SK-N-SH (cell line): ENCODE measurements around the gene TET1. TPM values are rescaled to one million over a fixed set of nuclear protein-coding genes. Genes with fewer than 3 reads are reported as not detected.

Source experiments
- CTCF ChIA-PET: fragments of 300-600, 350-600 bp; formaldehyde crosslinking; extraction: SDS; loops from one replicate; lab custom pipeline; 2021; lab: Yijun Ruan, JAX
- POLR2A ChIA-PET: fragments of 350-600 bp; sonication (Branson Sonifier 250); formaldehyde crosslinking; extraction: SDS; loops from one replicate; lab custom pipeline; 2020; ENCODE audit warnings: antibody characterized with exemption, inconsistent platforms; lab: Yijun Ruan, JAX
- DNase-seq: peaks from one replicate; pipeline ENCODE4 v3.0.0; 2012
- H2AFZ ChIP-seq: fragments of 200-600 bp; sonication (generic); 2 replicates; pipeline ENCODE4 v1.8.1; 2016; ENCODE audit warnings: antibody characterized with exemption, mild to moderate bottlenecking, low read depth
- H3F3A ChIP-seq: fragments of 200-600 bp; sonication (generic); replicated peaks from 2 replicates; pipeline ENCODE3; 2016; ENCODE audit warnings: antibody characterized with exemption, mild to moderate bottlenecking; ENCODE audit not compliant: insufficient read depth
- H3K27ac ChIP-seq, 2 experiments: fragments of 200-500 bp in 1 of 2; fragments of 200-600 bp in 1 of 2; sonication (Bioruptor generic) in 1 of 2; sonication (generic), shearing (Covaris generic) in 1 of 2; 2 replicates each; pipeline versions ENCODE4 v1.5.1 to v1.6.1; 2014 to 2016; ENCODE audit warnings: low read depth in 2 of 2, inconsistent platforms in 1 of 2, low read length in 1 of 2, mild to moderate bottlenecking in 1 of 2, mixed read lengths in 1 of 2
- H3K27me3 ChIP-seq: fragments of 200-600 bp; sonication (generic), shearing (Covaris generic); 2 replicates; pipeline ENCODE4 v1.6.1; 2016; ENCODE audit warnings: mixed run types; ENCODE audit not compliant: insufficient read depth
- H3K36me3 ChIP-seq, 2 experiments: fragments of 200-500 bp in 1 of 2; fragments of 200-600 bp in 1 of 2; sonication (Bioruptor generic) in 1 of 2; sonication (generic) in 1 of 2; replicated peaks in 1 of 2; 2 replicates each; pipeline versions ENCODE3 to v1.5.1; 2014 to 2016; ENCODE audit warnings: low read length in 1 of 2, mild to moderate bottlenecking in 1 of 2; ENCODE audit not compliant: insufficient read depth in 2 of 2, control insufficient read depth in 1 of 2
- H3K4me1 ChIP-seq, 2 experiments: fragments of 200-500 bp in 1 of 2; fragments of 200-600 bp in 1 of 2; sonication (Bioruptor generic) in 1 of 2; sonication (generic), shearing (Covaris generic) in 1 of 2; 2 replicates each; pipeline versions ENCODE4 v1.5.1 to v1.6.1; 2014 to 2016; ENCODE audit warnings: low read depth in 1 of 2, low read length in 1 of 2, mixed run types in 1 of 2; ENCODE audit not compliant: insufficient read depth in 2 of 2, control insufficient read depth in 1 of 2
- H3K4me2 ChIP-seq: fragments of 200-600 bp; sonication (generic), shearing (Covaris generic); 2 replicates; pipeline ENCODE4 v1.6.1; 2017; ENCODE audit warnings: mixed run types
- H3K4me3 ChIP-seq, 2 experiments: fragments of 200-500 bp in 1 of 2; fragments of 200-600 bp in 1 of 2; sonication (Bioruptor generic) in 1 of 2; sonication (generic), shearing (Covaris generic) in 1 of 2; 2 replicates each; pipeline versions ENCODE4 v1.5.1 to v1.8.1; 2014 to 2016; ENCODE audit warnings: low read depth in 2 of 2, inconsistent platforms in 1 of 2, low read length in 1 of 2, mild to moderate bottlenecking in 1 of 2, mixed read lengths in 1 of 2, moderate library complexity in 1 of 2
- H3K79me2 ChIP-seq: fragments of 200-600 bp; sonication (generic); 2 replicates; pipeline ENCODE4 v1.8.1; 2017; ENCODE audit warnings: mild to moderate bottlenecking; ENCODE audit not compliant: insufficient read depth
- H3K9ac ChIP-seq: fragments of 200-600 bp; sonication (generic); 2 replicates; pipeline ENCODE4 v1.6.1; 2017; ENCODE audit warnings: mixed run types
- H3K9me2 ChIP-seq: fragments of 200-600 bp; sonication (generic); 2 replicates; pipeline ENCODE4 v1.6.1; 2017; ENCODE audit warnings: mixed run types
- H3K9me3 ChIP-seq: fragments of 200-600 bp; sonication (generic); 2 replicates; pipeline ENCODE4 v1.6.1; 2017; ENCODE audit warnings: mixed run types, mild to moderate bottlenecking, moderate library complexity
- H4K20me1 ChIP-seq: fragments of 200-600 bp; sonication (generic); 2 replicates; pipeline ENCODE4 v1.6.1; 2017; ENCODE audit warnings: mild to moderate bottlenecking, mixed run types; ENCODE audit not compliant: insufficient read depth
- CHD2 ChIP-seq: fragments of 150-350 bp; IDR thresholded peaks from 2 replicates; pipeline ENCODE4 v1.6.1; 2018; ENCODE audit warnings: low read length; ENCODE audit not compliant: partially characterized antibody
- ELF1 ChIP-seq: IDR thresholded peaks from 2 replicates; pipeline ENCODE4 v1.4.0; 2012
- FOSL2 ChIP-seq: IDR thresholded peaks from 2 replicates; pipeline ENCODE4 v1.4.0; 2012; ENCODE audit warnings: low read depth, mild to moderate bottlenecking, moderate library complexity, borderline replicate concordance
- FOXJ3 ChIP-seq: sonication (generic); formaldehyde crosslinking; IDR thresholded peaks from 2 replicates; pipeline ENCODE4 v1.5.1; 2020; ENCODE audit warnings: mild to moderate bottlenecking, missing genetic modification reagents
- GABPA ChIP-seq: IDR thresholded peaks from 2 replicates; pipeline ENCODE4 v1.4.0; 2012; ENCODE audit warnings: low read depth, mild to moderate bottlenecking
- MXI1 ChIP-seq: IDR thresholded peaks from 2 replicates; pipeline ENCODE4 v1.6.1; 2012; ENCODE audit warnings: mild to moderate bottlenecking, low read depth, low read length, improper control_type of control experiment
- POLR2AphosphoS5 ChIP-seq: IDR thresholded peaks from 2 replicates; pipeline ENCODE4 v1.6.1; 2012; ENCODE audit warnings: low read depth, low read length
- RCOR1 ChIP-seq: fragments of 150-350 bp; IDR thresholded peaks from 2 replicates; pipeline ENCODE4 v1.6.1; 2017; ENCODE audit warnings: antibody characterized with exemption, low read length
- RFX5 ChIP-seq: IDR thresholded peaks from 2 replicates; pipeline ENCODE4 v1.6.1; 2012; ENCODE audit warnings: mild to moderate bottlenecking, improper control_type of control experiment, low read length
- TEAD4 ChIP-seq: IDR thresholded peaks from 2 replicates; pipeline ENCODE4 v1.4.0; 2012; ENCODE audit warnings: mild to moderate bottlenecking, borderline replicate concordance; ENCODE audit not compliant: insufficient read depth
- WGBS: methylation state at CpG from one replicate; pipeline ENCODE4 v1.1.6; 2017; ENCODE audit warnings: low lambda C conversion rate; 5-methylcytosine and 5-hydroxymethylcytosine counted together
- polyA plus RNA-seq, 3 experiments: library from polyadenylated mRNA; depleted of rRNA; stranded (reverse); fragments of >200 nt; gene quantifications; 2 replicates each; pipeline ENCODE4 v1.2.3, GENCODE V29; 2012
- TF ChIP-seq, protein P1 (sequence below): IDR thresholded peaks from 2 replicates; pipeline ENCODE4 v1.4.0; 2012; ENCODE audit warnings: low read depth, borderline replicate concordance
- TF ChIP-seq, protein P2 (sequence below): fragments of 150-350 bp; IDR thresholded peaks from 2 replicates; pipeline ENCODE4 v1.6.1; 2017; ENCODE audit warnings: antibody characterized with exemption, low read length, low read depth, borderline replicate concordance
- TF ChIP-seq, protein P3 (sequence below): IDR thresholded peaks from 2 replicates; pipeline ENCODE4 v1.6.1; 2012; ENCODE audit warnings: mild to moderate bottlenecking, low read depth, low read length, moderate library complexity

The TET1 gene
- polyA plus RNA-seq, 1 of the 3 experiments (the other 2 are of a cell fraction) = 0.38 TPM

DNA sequence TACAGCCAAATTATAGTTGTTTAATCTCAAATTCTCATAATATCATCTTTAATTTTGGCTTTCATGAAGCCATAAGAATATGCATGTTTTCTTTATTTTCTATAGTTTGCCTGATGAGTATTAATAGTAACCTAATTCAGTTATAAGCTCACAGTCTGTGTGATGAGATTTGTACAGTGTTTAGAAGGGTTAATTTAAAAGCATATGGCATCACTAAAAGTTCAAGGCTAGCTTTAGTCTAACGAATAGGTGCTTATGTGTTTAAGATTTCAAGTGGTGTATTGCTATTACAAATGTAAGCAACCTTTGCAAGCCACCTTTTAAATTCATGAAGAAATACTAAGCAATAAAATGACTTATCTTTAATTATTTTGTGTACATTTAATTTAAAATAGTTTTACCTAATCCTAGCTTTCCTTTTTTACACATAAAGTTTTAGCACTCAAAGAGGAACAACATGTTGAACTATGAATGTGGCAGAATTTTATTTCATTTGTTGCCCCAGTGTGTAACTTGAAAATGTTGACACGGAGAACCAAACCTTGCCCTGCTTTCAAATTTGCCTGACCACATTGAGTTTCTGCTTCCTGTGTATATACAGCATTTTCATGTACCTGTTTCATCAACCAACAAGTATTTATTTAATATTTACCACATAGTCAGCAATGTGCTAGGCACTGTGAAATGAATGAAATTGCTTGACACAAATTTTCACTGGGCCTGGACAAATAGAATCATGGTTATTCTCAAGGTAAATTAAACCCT is 41.5 kb downstream of the TET1 start:
- Histone ChIP-seq H4K20me1 (no peaks in the 10 kb centered on the region), H3K79me2 (peaks cover 14% of the 10 kb centered on the region), H2AFZ (0 out of 2 replicates have a peak overlapping the region, but pooled peaks have one; percentile 75), H3K36me3 (peaks cover 0 to 9% of the 10 kb centered on the region in 2 experiments), H3K27ac (peak overlapping the region; percentile 79 to 98), H3K9me2 (no peaks in the 10 kb centered on the region), H3K9ac (peak overlapping the region; percentile 63; the same call in 1 of the 2 replicates), H3K4me2 (peak overlapping the region; percentile 85), H3K9me3 (no peaks in the 10 kb centered on the region), H3K4me3 (peak overlapping the region; percentile 48 to 66; a peak in 3 of 4 replicates), H3F3A (peaks cover 27% of the 10 kb centered on the region), H3K4me1 (peaks cover 23 to 27% of the 10 kb centered on the region in 2 experiments; a peak in 3 of 4 replicates), H3K27me3 (no peaks in the 10 kb centered on the region)
- 70% methylated on average over 2 of the region's 2 CpGs for WGBS
- DNase-seq = no peak
- ChIA-PET POLR2A (interaction anchor here (0.9 to 2.5 kb wide), 4 partner anchors 10 to 42 kb away, joined by 3 to 30 read pairs (median 7); partner anchors contain the start of gene TET1), CTCF (interaction anchor here (0.9 to 2.8 kb wide), 5 partner anchors 9 to 295 kb away, joined by 3 to 11 read pairs (median 4); partner anchors contain the start of gene TET1)
- TF ChIP-seq FOXJ3 (CRISPR knock-in tag) = no peak
- no peak for TF ChIP-seq RCOR1
- TF ChIP-seq GABPA = no peak
- TF ChIP-seq TEAD4 = no peak
- TF ChIP-seq, protein P1, sequence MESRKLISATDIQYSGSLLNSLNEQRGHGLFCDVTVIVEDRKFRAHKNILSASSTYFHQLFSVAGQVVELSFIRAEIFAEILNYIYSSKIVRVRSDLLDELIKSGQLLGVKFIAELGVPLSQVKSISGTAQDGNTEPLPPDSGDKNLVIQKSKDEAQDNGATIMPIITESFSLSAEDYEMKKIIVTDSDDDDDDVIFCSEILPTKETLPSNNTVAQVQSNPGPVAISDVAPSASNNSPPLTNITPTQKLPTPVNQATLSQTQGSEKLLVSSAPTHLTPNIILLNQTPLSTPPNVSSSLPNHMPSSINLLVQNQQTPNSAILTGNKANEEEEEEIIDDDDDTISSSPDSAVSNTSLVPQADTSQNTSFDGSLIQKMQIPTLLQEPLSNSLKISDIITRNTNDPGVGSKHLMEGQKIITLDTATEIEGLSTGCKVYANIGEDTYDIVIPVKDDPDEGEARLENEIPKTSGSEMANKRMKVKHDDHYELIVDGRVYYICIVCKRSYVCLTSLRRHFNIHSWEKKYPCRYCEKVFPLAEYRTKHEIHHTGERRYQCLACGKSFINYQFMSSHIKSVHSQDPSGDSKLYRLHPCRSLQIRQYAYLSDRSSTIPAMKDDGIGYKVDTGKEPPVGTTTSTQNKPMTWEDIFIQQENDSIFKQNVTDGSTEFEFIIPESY = no peak
- TF ChIP-seq, protein P2, sequence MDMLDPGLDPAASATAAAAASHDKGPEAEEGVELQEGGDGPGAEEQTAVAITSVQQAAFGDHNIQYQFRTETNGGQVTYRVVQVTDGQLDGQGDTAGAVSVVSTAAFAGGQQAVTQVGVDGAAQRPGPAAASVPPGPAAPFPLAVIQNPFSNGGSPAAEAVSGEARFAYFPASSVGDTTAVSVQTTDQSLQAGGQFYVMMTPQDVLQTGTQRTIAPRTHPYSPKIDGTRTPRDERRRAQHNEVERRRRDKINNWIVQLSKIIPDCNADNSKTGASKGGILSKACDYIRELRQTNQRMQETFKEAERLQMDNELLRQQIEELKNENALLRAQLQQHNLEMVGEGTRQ = no peak
- TF ChIP-seq ELF1 = no peak
- TF ChIP-seq CHD2 = no peak
- TF ChIP-seq RFX5 = no peak
- TF ChIP-seq FOSL2 = no peak

DNA sequence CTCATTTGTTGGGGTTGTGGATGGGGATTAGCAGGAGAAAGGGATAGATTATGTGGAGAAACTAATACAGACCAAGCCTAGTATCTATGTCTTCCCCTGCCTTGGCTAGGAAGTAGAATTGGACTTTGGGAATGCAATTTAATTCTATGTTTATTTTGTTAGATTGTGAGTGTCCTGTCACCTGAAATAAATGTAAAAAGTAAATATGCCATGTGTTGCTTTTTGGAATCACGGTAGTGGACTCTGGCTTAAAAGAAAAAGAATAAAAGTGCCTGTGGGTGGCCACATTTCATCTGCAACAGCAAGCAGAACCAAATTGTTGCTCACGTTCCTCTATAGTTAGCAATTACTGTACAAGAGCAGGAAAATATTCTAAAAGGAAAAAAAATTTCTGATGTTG is 42.3 kb downstream of the TET1 start:
- H3K4me1 ChIP-seq = peaks cover 23 to 27% of the 10 kb centered on the region in 2 experiments; a peak in 3 of 4 replicates
- DNase-seq = no peak
- H3K36me3 ChIP-seq = peaks cover 0 to 9% of the 10 kb centered on the region in 2 experiments
- H3F3A ChIP-seq = peaks cover 22% of the 10 kb centered on the region
- CTCF ChIA-PET = interaction anchor here (1.3 to 2.8 kb wide), 2 partner anchors 8 to 42 kb away, joined by 4 to 11 read pairs; partner anchors contain the start of gene TET1
- H3K9me3 ChIP-seq = no peaks in the 10 kb centered on the region
- no peaks in the 10 kb centered on the region for H3K27me3 ChIP-seq
- H3K27ac ChIP-seq = no peak overlapping the region
- peaks cover 14% of the 10 kb centered on the region for H3K79me2 ChIP-seq
- H3K4me2 ChIP-seq = peak overlapping the region; percentile 85; the same call in 1 of the 2 replicates
- H3K9ac ChIP-seq = no peak overlapping the region
- no peak overlapping the region for H2AFZ ChIP-seq
- TF ChIP-seq POLR2AphosphoS5 (no peak), TEAD4 (no peak), MXI1 (no peak), RCOR1 (no peak), CHD2 (no peak)
- TF ChIP-seq, protein P3, sequence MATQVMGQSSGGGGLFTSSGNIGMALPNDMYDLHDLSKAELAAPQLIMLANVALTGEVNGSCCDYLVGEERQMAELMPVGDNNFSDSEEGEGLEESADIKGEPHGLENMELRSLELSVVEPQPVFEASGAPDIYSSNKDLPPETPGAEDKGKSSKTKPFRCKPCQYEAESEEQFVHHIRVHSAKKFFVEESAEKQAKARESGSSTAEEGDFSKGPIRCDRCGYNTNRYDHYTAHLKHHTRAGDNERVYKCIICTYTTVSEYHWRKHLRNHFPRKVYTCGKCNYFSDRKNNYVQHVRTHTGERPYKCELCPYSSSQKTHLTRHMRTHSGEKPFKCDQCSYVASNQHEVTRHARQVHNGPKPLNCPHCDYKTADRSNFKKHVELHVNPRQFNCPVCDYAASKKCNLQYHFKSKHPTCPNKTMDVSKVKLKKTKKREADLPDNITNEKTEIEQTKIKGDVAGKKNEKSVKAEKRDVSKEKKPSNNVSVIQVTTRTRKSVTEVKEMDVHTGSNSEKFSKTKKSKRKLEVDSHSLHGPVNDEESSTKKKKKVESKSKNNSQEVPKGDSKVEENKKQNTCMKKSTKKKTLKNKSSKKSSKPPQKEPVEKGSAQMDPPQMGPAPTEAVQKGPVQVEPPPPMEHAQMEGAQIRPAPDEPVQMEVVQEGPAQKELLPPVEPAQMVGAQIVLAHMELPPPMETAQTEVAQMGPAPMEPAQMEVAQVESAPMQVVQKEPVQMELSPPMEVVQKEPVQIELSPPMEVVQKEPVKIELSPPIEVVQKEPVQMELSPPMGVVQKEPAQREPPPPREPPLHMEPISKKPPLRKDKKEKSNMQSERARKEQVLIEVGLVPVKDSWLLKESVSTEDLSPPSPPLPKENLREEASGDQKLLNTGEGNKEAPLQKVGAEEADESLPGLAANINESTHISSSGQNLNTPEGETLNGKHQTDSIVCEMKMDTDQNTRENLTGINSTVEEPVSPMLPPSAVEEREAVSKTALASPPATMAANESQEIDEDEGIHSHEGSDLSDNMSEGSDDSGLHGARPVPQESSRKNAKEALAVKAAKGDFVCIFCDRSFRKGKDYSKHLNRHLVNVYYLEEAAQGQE = no peak
- H3K9me2 ChIP-seq = no peaks in the 10 kb centered on the region
- H4K20me1 ChIP-seq = no peaks in the 10 kb centered on the region
- H3K4me3 ChIP-seq = no peak overlapping the region
- POLR2A ChIA-PET = no interaction called here
- WGBS = 85% methylated on average over 2 of the region's 2 CpGs
